ENCODE data around the gene TSHZ2.

DNA sequence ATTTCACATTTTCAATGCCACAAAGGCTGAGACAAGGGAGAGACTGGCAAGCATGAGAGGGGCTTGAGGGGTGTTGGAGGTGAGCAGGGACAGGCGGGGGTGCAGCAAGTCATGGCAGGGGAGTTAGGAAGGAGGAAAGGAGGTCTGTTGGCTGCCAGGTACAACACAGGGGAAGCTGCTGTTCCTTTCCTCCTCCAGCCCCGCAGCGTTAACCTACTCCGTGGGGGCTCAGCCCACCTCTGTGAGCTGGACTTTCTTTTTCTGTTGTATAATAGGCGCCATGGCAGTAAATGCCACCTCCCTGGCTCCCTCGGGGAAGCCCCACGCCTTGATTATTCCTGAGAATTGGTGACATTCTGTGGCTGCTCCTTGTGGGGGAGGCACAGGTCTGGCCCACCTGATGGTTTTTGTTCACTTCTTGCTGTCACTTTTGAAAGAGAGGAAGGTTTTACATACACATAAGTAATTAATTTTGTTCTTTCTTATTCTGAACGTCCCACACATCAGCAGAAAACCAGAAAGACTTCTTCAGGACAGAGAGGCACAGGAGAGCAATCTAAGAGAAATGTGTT is 293.2 kb downstream of the TSHZ2 start:
- TF ChIP-seq CTCF (IDR thresholded peaks at IDR 0.05) (no peak), POLR2A (IDR thresholded peaks at IDR 0.05) (no peak)

Measured in vagina (tissue), 2 donors.